Testis (tissue), 3 donors: ENCODE measurements around the gene FLRT3. TPM values are rescaled to one million over a fixed set of nuclear protein-coding genes. Genes with fewer than 3 reads are reported as not detected.

ENCODE experiments used
- DNase-seq: peaks from one replicate; pipeline ENCODE4 v3.0.0-alpha.2; 2019
- H3K27ac ChIP-seq, 2 donors: fragments of 200-600 bp; sonication (generic); one replicate each; pipeline ENCODE4 v1.5.1; 2019
- H3K27me3 ChIP-seq: fragments of 200-600 bp; sonication (generic); one replicate; pipeline ENCODE4 v1.5.1; 2019
- H3K36me3 ChIP-seq: fragments of 200-600 bp; sonication (generic); one replicate; pipeline ENCODE4 v1.5.1; 2017; ENCODE audit warnings: low read depth; ENCODE audit errors: missing control alignments
- H3K4me1 ChIP-seq: fragments of 200-600 bp; sonication (generic); one replicate; pipeline ENCODE4 v1.5.1; 2019
- H3K4me3 ChIP-seq, 2 donors: fragments of 200-600 bp; sonication (generic); one replicate each; pipeline ENCODE4 v1.5.1; 2017 to 2019
- H3K9me3 ChIP-seq: fragments of 200-600 bp; sonication (generic); one replicate; pipeline ENCODE4 v1.5.1; 2017
- CTCF ChIP-seq, 3 experiments: fragments of 450-650 bp in 2 of 3; fragments of 200-600 bp in 1 of 3; sonication (generic) in 1 of 3; IDR thresholded peaks; one replicate each; pipeline ENCODE4 v1.5.1; 2016 to 2019; ENCODE audit warnings: antibody characterized with exemption in 3 of 3, mild to moderate bottlenecking in 2 of 3, moderate library complexity in 1 of 3
- POLR2A ChIP-seq: fragments of 450-650 bp; IDR thresholded peaks from one replicate; pipeline ENCODE4 v1.6.1; 2017; ENCODE audit warnings: antibody characterized with exemption, mild to moderate bottlenecking, moderate library complexity
- WGBS, 2 donors: methylation state at CpG; one replicate each; pipeline ENCODE4 v1.1.5; 2018; 5-methylcytosine and 5-hydroxymethylcytosine counted together
- intact Hi-C: fragments of 100-400 bp; cut with DNase I; formaldehyde crosslinking; loops from one replicate; pipeline ENCODE4 v1.15.1; 2023; ENCODE audit warnings: low total_unique reads
- polyA plus RNA-seq: library from polyadenylated mRNA; stranded (reverse); fragments of 350-450 nt; fragmentation: Illumina TruSeq; extraction: RNeasy Lipid Tissue Mini Kit (QIAGEN cat#74804); gene quantifications from one replicate; pipeline ENCODE4 v1.2.3, GENCODE V29; 2014; ENCODE audit warnings: low read depth, low replicate concordance; ENCODE audit not compliant: insufficient read depth
- total RNA-seq, 2 donors: library from RNA; depleted of rRNA; stranded (reverse); fragments of >200 nt; gene quantifications; one replicate each; pipeline ENCODE4 v1.2.3, GENCODE V29; 2016

The FLRT3 gene
- total and polyA plus RNA-seq, 3 donors from 2014 or later, result 3.0 to 12.3 (median 11.6) TPM

GRCh38 chr20:14360416-14360815, 23.0 kb upstream of the FLRT3 start:
- DNase-seq, result no peak
- no peak for TF ChIP-seq CTCF (IDR thresholded peaks at IDR 0.05)
- TF ChIP-seq POLR2A, result no peak
- Histone ChIP-seq H3K36me3 (no peaks in the 10 kb centered on the region), H3K4me3 (no peak overlapping the region), H3K9me3 (no peaks in the 10 kb centered on the region), H3K27me3 (no peaks in the 10 kb centered on the region), H3K4me1 (no peaks in the 10 kb centered on the region), H3K27ac (no peak overlapping the region)
- intact Hi-C loops, result no loop called here

GRCh38 chr20:14355791-14356190, 18.4 kb upstream of the FLRT3 start:
- H3K27ac ChIP-seq, result no peak overlapping the region
- H3K4me3 ChIP-seq, result no peak overlapping the region
- H3K4me1 ChIP-seq, result no peaks in the 10 kb centered on the region
- H3K9me3 ChIP-seq, result no peaks in the 10 kb centered on the region
- intact Hi-C loops, result no loop called here
- no peaks in the 10 kb centered on the region for H3K27me3 ChIP-seq
- TF ChIP-seq POLR2A (no peak), CTCF (IDR thresholded peaks at IDR 0.05) (no peak)
- 33 to 47% methylated on average over 1 of the region's 1 CpG for WGBS, 2 donors
- DNase-seq, result no peak
- no peaks in the 10 kb centered on the region for H3K36me3 ChIP-seq

GRCh38 chr20:14344746-14345145, 7.3 kb upstream of the FLRT3 start:
- intact Hi-C loops, result no loop called here
- WGBS, 2 donors, result 53 to 66% methylated on average over 1 of the region's 1 CpG

GRCh38 chr20:14343491-14344065, 6.2 kb upstream of the FLRT3 start:
- Histone ChIP-seq H3K9me3 (no peaks in the 10 kb centered on the region), H3K27me3 (no peaks in the 10 kb centered on the region), H3K36me3 (no peaks in the 10 kb centered on the region), H3K4me3 (no peak overlapping the region), H3K4me1 (no peaks in the 10 kb centered on the region), H3K27ac (no peak overlapping the region)
- no peak for DNase-seq
- 73 to 77% methylated on average over 2 of the region's 2 CpGs for WGBS, 2 donors
- no peak for TF ChIP-seq CTCF (IDR thresholded peaks at IDR 0.05)
- TF ChIP-seq POLR2A, result no peak
- intact Hi-C loops, result no loop called here

More at GRCh38 chr20:14344746-14345145, 7.3 kb upstream of the FLRT3 start:
- DNase-seq, result no peak
- H3K4me3 ChIP-seq, result no peak overlapping the region
- H3K36me3 ChIP-seq, result no peaks in the 10 kb centered on the region
- TF ChIP-seq CTCF (IDR thresholded peaks at IDR 0.05) (no peak), POLR2A (no peak)
- no peaks in the 10 kb centered on the region for H3K27me3 ChIP-seq
- no peak overlapping the region for H3K27ac ChIP-seq
- H3K4me1 ChIP-seq, result no peaks in the 10 kb centered on the region
- no peaks in the 10 kb centered on the region for H3K9me3 ChIP-seq

GRCh38 chr20:14342918-14343317, 5.5 kb upstream of the FLRT3 start:
- no peak for DNase-seq
- no peak overlapping the region for H3K4me3 ChIP-seq
- no peaks in the 10 kb centered on the region for H3K4me1 ChIP-seq
- H3K27ac ChIP-seq, result no peak overlapping the region
- H3K36me3 ChIP-seq, result no peaks in the 10 kb centered on the region
- intact Hi-C loops, result no loop called here
- no peak for TF ChIP-seq POLR2A
- no peak for TF ChIP-seq CTCF (IDR thresholded peaks at IDR 0.05)
- H3K27me3 ChIP-seq, result no peaks in the 10 kb centered on the region
- no peaks in the 10 kb centered on the region for H3K9me3 ChIP-seq
- WGBS, 2 donors, result 94 to 100% methylated on average over 1 of the region's 1 CpG
